GM06990 (cell line): Measurements from ENCODE around the gene KMT2E.
A peak's percentile ranks its signal among the peaks of the same experiment; 100 is the strongest.

Experiments
- DNase-seq: peaks from one replicate; pipeline ENCODE4 v3.0.0-alpha.2; 2011; ENCODE audit not compliant: insufficient read length; ENCODE audit errors: extremely low read depth
- H3K27me3 ChIP-seq: replicated peaks from 2 replicates; pipeline ENCODE4 v1.6.0; 2011; ENCODE audit warnings: low read length; ENCODE audit not compliant: control insufficient read depth, insufficient read depth
- H3K36me3 ChIP-seq: 2 replicates; pipeline ENCODE4 v1.5.1; 2011; ENCODE audit warnings: low read length; ENCODE audit not compliant: control insufficient read depth, insufficient read depth
- H3K4me3 ChIP-seq: replicated peaks from 2 replicates; pipeline ENCODE4 v1.5.1; 2011; ENCODE audit warnings: low read depth, mild to moderate bottlenecking, control low read depth, low read length
- CTCF ChIP-seq: IDR thresholded peaks from 2 replicates; pipeline ENCODE4 v1.5.1; 2011; ENCODE audit warnings: low read length, control low read depth, mild to moderate bottlenecking, inconsistent platforms; ENCODE audit not compliant: insufficient read depth, poor library complexity, severe bottlenecking

The KMT2E gene

GRCh38 chr7:105087981-105088380 is 74.0 kb downstream of the KMT2E start:
- TF ChIP-seq CTCF, result no peak
- no peaks in the 10 kb centered on the region for H3K27me3 ChIP-seq
- no peak for DNase-seq
- H3K36me3 ChIP-seq, result peaks cover 5% of the 10 kb centered on the region
- H3K4me3 ChIP-seq, result no peak overlapping the region

GRCh38 chr7:105088456-105088855 is 74.5 kb downstream of the KMT2E start:
- no peaks in the 10 kb centered on the region for H3K27me3 ChIP-seq
- no peak for TF ChIP-seq CTCF
- no peak overlapping the region for H3K4me3 ChIP-seq
- H3K36me3 ChIP-seq, result peaks cover 5% of the 10 kb centered on the region
- no peak for DNase-seq

GRCh38 chr7:105094966-105095365 is 81.0 kb downstream of the KMT2E start:
- no peak for TF ChIP-seq CTCF
- no peak for DNase-seq
- H3K27me3 ChIP-seq, result no peaks in the 10 kb centered on the region
- no peak overlapping the region for H3K4me3 ChIP-seq
- peaks cover 3% of the 10 kb centered on the region for H3K36me3 ChIP-seq

GRCh38 chr7:105096306-105096705 is 82.3 kb downstream of the KMT2E start:
- Histone ChIP-seq H3K27me3 (no peaks in the 10 kb centered on the region), H3K36me3 (peaks cover 4% of the 10 kb centered on the region), H3K4me3 (no peak overlapping the region)
- DNase-seq, result no peak
- TF ChIP-seq CTCF, result no peak

GRCh38 chr7:105097619-105098018 is 83.6 kb downstream of the KMT2E start:
- Histone ChIP-seq H3K36me3 (peaks cover 4% of the 10 kb centered on the region), H3K4me3 (no peak overlapping the region), H3K27me3 (no peaks in the 10 kb centered on the region)
- no peak for TF ChIP-seq CTCF
- DNase-seq, result no peak

GRCh38 chr7:105098863-105099515 is 85.0 kb downstream of the KMT2E start:
- H3K4me3 ChIP-seq, result no peak overlapping the region
- H3K27me3 ChIP-seq, result no peaks in the 10 kb centered on the region
- DNase-seq, result peak; percentile 32
- H3K36me3 ChIP-seq, result peaks cover 2% of the 10 kb centered on the region; the same call in 1 of the 2 replicates
- no peak for TF ChIP-seq CTCF
